Activated CD8-positive, alpha-beta memory T cell treated with anti-CD3 and anti-CD28 coated beads for 36 hours (primary cell): Measurements from ENCODE around the gene GOLGA5. TPM values are rescaled to one million over a fixed set of nuclear protein-coding genes. Genes with fewer than 3 reads are reported as not detected.
"Not testable (repeated sequence)": the region's sequence is repeated elsewhere in the genome, so short reads cannot be mapped to it uniquely, and the experiment has no call there.

Experiments
- CTCF ChIA-PET: fragments of 350-600 bp; sonication (Branson Sonifier 250); formaldehyde crosslinking; loops from one replicate; lab custom pipeline; 2021; ENCODE audit warnings: antibody characterized with exemption; lab: Charles Lee
- POLR2A ChIA-PET: fragments of 350-600 bp; sonication (Branson Sonifier 250); formaldehyde crosslinking; loops from one replicate; lab custom pipeline; 2021; ENCODE audit warnings: antibody characterized with exemption; lab: Charles Lee
- total RNA-seq, 2 experiments: library from RNA; stranded (reverse); gene quantifications; one replicate each; pipeline ENCODE4 v1.2.3, GENCODE V29; 2021

Gene GOLGA5
- total RNA-seq, 2 experiments from 2014 or later = 16.2 to 17.2 TPM

DNA sequence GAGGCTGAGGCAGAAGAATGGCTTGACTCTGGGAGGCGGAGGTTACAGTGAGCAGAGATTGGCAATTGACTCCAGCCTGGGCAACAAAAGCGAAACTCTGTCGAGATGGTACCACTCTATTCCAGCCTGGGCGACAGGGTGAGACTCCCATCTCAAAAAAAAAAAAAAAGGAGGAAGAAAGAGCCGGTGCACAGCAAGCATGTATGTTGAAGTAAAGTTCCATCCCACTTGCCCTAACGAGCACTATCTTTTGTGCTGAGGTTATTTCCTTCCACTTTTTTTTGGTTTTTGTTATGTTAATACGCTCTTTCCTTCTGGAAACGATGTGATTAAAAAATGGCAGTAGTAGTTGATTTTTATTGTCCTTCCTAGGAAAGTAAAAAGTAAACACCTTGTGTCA, 19.5 kb upstream of the GOLGA5 start:
- POLR2A ChIA-PET = no interaction called here
- CTCF ChIA-PET = interaction anchor here (0.7 kb wide), 1 partner anchor 70 kb away, joined by 4 read pairs; no protein-coding TSS in a partner anchor

DNA sequence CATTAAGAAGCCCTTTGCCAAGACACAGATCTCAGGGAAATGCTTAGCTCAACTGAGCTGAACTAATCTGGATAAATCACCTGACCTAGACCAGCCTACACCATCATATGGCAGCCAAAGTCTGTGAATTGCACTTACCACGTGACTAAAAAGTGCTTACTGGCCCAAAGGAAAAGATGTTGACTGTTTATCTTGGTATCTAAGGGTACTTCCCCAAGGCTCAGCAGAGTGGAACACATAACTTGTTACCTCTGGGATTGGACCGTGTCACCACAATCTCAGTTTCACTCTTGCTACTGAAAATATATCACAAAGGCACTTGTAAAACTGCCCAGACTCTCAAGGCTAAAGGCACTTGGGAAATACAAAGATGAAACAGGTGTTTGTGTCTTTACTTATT, 18.8 kb upstream of the GOLGA5 start:
- POLR2A ChIA-PET = not testable (repeated sequence)
- CTCF ChIA-PET = interaction anchor here (0.7 kb wide), 1 partner anchor 71 kb away, joined by 4 read pairs; no protein-coding TSS in a partner anchor

DNA sequence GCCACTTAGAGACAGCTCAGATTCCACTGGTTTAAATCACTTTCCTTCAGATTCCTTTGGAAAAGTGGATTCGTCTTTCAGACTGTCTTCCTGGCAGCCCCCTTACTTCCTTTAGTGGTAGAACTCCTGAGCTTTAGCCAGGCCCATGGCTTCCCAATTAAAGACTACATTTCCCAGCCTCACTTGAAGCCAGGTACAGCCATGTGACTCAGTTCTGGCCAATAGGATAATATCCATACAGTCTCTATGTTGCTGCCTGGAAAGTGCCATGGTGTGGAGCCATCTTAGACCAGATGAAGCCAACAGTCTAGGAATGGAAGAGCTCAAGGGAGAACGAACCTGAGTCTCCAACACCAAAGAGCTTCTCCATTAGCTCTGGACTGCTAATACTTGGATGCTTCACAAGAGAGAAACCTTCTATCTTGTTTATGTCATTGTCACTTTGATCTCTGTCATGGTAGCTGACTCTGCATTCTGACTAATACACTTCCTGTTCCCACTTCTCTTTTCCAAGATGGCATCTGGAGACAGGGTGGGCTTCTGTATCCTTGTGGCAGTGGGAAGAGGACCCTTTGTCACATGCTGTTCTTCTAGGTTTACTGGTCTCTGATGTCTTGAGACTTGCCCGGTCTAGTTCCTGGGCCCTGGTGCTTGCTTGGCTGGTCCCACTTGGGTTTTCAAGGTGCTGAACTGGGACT, 15.1 kb upstream of the GOLGA5 start:
- CTCF ChIA-PET, POLR2A ChIA-PET: not testable (repeated sequence)

DNA sequence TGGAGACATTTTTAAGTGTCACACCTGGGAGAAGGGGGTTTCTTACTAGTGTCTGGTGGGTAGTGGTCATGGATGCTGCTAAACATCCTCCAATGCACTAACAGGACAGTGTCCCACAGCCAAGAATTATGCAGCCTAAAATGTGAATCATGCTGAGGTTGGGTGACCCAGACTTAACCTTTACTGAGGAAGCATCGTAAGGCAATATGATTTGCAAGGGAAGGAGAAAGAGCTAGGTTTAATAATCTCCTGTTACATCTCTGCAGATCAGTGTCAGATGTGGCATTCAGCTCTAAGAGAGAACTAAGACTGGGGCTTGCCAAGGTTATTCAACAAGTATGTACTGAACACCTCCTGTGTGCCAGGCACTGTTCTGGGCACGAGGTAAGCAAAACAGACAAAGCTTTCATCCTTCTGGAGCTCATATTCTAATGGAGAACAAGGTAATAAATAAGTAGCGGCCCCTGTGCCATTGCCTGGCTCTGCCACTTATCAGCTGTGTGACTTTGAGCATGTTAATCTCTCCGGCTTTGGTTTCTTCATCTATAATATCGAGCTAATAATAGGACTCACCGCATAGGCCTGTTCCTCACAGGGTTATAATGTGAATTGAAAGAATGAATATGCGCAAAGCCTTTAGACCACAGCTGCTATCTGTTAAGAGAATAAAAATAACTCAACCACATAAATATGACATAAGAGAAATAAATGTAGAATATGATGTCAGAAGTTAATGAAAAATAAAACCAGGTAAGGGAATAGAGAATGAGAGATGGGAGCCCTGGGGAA, 13.5 kb upstream of the GOLGA5 start:
- CTCF ChIA-PET = no interaction called here
- POLR2A ChIA-PET = no interaction called here

DNA sequence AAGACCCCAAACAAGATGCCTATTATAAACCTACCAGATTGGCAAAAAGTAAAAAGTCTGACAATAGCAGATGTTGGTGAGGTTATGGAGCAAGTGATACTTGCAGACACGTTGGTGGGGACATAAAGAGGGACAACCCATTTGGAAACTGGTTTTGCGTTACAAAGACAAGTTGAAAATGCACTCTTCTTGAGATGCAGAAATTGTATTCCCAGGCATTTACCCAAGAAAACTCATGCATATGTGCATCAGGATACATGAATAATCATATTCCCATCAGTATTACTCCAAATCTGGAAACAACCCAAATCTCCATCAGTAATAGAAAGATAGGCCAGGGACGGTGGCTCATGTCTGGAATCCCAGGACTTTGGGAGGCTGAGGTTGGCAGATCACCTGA, 12.8 kb upstream of the GOLGA5 start:
- ChIA-PET POLR2A (no interaction called here), CTCF (interaction anchor here (1.0 kb wide), 1 partner anchor 66 kb away, joined by 3 read pairs; no protein-coding TSS in a partner anchor)

DNA sequence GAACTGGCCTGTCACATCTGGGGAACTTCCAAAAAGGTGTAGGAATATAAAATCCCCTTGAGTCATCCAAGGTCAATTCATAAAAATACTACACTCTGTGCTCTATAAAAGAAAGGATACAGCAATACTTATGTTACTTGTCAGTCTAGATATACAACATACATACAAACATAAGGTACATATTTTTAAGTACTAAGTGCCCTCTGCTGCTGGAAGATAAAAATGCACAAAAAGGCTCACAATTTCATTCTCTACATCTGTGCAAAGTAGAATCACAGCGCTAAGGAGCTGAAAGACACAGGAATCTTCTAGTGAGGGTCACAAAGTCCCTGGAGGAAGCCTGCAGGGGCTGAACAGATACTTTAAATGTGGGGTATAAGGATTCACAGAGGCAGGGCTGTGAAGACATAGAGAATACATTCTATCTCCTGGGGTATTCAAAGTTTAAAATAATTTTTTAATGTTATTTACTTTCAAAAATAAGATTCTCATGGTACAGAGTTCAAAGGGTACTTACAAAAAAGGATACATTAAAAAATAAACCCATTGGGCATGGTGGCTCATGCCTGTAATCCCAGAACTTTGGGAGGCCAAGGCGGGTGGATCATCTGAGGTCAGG, 10.2 kb upstream of the GOLGA5 start:
- CTCF ChIA-PET = interaction anchor here (0.6 to 3.5 kb wide), 5 partner anchors 12 to 71 kb away, joined by 4 to 15 read pairs (median 5); no protein-coding TSS in a partner anchor
- POLR2A ChIA-PET = no interaction called here

DNA sequence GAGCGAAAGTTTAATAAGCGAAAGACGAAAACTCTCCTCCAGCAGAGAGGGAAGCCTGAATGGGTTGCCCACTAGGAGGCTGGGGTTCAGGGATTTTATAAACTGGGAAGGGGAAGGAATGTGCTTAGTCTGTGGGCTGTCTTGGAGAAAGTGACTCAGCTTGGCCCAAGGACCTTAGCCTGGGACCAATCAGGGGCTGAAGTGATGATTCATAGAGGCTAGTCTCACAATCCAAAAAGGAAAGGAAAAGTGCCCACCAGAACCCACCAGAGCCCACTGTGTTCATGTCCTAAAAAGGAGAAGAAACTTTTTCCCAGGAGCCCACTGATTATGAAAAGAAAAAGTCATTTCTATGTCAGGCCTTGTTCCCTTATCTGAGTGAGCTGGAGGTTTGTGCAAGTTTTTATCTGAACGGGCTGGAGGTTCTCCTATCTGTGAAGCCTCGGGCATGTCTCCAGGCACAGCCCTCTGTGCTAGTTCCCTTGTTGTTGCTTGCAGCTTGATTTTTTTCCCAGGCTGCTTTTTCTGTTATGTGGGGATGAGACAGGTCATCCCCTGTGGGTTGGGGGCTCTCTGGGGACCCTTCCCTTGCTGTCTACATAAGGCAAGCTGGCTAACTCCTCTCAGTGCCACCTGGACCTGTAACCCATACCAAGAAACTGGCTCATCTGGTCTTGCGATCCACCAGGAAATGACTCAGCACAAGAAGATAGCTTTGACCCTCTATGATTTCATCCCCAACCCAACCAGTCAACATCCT, 8.3 kb upstream of the GOLGA5 start:
- ChIA-PET POLR2A (no interaction called here), CTCF (interaction anchor here (1.4 to 3.5 kb wide), 3 partner anchors 68 to 76 kb away, joined by 6 to 15 read pairs (median 6); no protein-coding TSS in a partner anchor)

DNA sequence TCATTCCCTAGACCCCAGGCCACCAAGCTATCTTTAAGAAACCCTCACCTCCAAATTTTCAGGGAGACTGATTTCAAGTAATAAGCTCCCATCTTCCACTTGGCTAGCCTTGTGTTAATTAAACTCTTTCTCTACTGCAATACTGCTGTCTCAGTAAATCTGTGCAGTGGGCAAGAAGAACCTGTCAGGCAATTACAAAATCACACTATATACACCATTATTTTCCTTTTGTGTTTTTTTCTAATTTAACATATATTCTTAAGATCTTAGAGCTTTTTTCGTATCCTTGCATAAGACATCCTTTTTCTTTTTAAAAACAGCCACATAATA, 7.7 kb upstream of the GOLGA5 start:
- CTCF ChIA-PET = interaction anchor here (1.4 to 3.5 kb wide), 3 partner anchors 69 to 77 kb away, joined by 6 to 15 read pairs (median 6); no protein-coding TSS in a partner anchor
- POLR2A ChIA-PET = no interaction called here

DNA sequence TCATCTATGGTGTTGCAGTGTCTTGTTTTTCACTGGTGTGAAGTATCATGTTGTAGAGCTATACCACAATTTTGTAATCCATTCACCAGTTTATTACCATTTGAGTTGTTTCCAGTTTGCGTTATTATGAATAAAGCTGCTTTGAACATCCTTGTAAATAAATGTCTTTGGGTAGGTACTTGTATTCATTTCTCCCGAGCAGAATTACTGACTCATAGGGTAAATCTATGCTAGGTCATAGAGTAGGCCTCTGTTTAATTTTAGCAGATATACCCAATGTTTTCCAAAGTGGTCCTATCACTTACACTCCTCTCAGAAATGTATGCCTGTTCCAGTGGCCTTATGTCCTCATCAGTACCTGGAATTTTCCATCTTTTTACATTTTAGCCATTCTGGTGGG, 6.6 kb upstream of the GOLGA5 start:
- ChIA-PET CTCF (interaction anchor here (0.6 to 1.2 kb wide), 2 partner anchors 37 to 72 kb away, joined by 3 to 4 read pairs; no protein-coding TSS in a partner anchor), POLR2A (no interaction called here)

DNA sequence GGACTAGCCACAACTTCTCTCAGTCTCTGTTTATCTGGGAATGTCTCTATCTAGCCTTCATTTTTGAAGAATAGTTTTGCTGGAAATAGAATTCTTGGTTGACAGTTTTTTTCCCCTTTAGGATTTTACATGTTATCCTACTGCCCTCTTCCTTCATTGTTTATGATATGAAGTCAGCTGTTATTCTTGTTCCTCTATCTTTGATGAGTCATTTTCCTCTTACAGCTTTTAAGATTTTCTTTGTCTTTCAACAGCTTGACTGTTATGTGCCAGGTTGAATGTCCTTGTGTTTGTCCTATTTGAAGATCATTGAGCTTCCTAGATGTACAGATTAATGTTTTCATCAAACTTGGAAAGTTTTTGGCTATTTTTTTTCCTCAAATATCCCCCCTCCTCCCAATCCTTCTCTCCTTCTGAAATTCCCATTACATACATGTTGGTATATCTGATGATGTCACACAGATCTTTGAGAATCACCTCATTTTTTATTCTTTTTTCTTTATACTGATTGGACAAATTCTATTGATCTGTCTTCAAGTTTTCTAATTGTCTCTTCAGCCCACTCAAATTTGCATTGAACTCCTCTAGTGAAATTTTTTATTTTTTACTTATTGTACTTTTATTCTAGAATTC, 4.5 kb upstream of the GOLGA5 start:
- CTCF ChIA-PET = interaction anchor here (1.0 kb wide), 1 partner anchor 74 kb away, joined by 4 read pairs; no protein-coding TSS in a partner anchor

DNA sequence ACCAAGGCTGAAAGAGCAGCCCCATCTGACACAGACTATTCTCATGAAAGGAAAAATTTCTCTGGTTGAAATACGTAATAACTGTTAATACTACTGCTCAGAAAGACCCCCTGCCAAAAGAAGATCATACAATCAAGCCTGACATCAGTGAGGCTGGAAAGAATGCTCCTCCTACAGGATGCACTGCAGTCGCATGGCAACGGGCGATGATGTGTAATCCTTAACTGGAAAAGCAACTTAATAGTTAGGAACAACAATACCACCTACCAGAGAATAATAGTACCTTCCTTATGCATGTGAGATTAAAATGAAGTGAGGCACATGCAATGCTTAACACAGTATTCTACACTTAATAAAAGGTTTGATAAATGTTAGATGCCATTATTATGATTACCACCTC, 1.2 kb upstream of the GOLGA5 start:
- ChIA-PET POLR2A (no interaction called here), CTCF (no interaction called here)

More for the DNA sequence above, 4.5 kb upstream of the GOLGA5 start:
- POLR2A ChIA-PET = no interaction called here

DNA sequence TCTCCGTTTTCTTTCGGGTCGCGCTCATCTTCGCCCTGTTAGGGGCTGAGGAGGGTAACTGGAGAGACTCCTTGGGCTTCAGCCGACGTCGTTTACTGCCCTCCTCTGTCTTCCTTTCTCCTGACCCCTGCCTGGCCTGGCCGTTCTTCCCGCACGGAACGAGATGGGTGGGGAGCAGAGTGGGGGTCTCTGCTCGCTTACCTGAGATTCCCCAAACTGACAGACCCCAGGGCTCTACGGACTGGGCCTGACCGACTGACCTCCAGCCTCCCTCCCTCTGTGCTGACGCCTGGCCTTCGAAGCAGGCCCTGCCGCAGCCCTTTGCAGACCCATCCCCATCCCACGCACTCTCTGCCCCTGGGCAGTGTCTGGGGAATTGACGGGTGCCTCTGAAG, 439 bp downstream of the GOLGA5 start:
- CTCF ChIA-PET = interaction anchor here (0.8 kb wide), 1 partner anchor 66 kb away, joined by 4 read pairs; no protein-coding TSS in a partner anchor
- POLR2A ChIA-PET = no interaction called here

DNA sequence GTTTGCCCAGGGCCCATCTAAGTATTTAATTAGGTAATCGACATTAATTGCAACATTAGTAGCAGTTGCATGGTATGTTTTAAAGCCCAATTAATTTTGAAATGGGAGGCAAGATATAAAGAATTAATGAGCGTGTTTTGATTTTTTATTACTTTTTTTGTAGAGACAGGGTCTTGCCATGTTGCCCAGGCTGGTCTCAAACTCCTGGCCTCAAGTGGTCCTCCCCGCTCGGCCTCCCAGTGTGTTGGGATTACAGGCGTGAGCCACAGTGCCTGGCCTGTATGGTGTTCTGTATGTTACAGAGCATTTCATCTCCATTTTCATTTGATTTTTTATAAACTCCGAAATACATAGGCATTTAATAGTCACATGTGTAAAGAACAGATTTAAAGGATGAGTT, 856 bp downstream of the GOLGA5 start:
- POLR2A ChIA-PET = no interaction called here
- CTCF ChIA-PET = no interaction called here

DNA sequence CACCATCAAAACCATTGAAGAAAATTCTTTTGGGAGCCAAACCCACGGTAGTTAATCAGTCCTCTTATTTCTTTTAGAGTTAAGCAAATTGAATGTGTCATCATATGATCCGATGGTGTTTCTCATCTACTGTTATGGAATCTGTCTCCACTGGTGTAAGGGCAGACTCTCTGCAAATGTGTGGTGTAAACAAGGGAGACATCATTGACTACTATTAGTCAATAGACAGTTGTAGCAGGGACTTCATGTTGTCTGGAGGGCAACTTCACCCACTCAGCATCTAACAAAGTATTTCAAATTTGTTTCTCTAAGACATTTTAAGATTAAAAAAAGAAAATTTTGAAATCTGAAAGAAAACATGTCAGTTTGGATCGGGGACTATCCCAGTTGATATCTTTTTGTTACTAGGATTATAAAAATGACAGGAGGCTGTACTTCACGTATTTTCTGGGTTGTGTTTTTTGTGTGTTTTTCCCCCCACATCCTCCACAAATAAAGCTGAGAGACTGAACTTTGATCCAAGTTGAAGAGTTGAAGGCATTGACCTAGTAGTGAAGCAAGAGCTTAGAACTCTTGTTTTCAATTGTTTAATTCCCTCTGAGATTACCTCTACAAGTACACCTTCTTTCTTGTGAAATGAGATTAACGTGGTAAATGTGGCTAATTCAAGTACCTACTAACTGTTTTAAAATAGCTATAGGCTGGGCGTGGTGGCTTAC, 4.0 kb downstream of the GOLGA5 start:
- ChIA-PET CTCF (no interaction called here), POLR2A (no interaction called here)

DNA sequence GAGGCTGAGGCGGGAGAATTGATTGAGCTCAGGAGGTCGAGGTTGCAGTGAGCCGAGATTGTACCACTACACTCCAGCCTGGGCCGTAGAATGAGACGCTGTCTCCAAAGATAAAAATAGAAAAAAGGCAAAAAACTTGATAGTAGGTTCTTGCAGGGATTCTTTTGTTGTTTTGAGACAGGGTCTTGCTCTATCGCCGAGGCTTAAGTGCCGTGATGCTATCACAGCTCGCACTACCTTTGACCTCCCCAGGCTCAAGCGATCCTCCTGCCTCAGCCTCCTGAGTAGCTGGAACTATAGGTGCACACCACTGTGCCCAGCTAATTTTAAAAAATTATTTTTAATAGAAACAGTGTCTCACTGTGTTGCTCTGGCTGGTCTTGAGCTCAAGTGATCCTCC, 4.7 kb downstream of the GOLGA5 start:
- CTCF ChIA-PET = interaction anchor here (0.6 kb wide), 2 partner anchors 224 to 689 kb away, joined by 3 to 4 read pairs; no protein-coding TSS in a partner anchor
- POLR2A ChIA-PET = no interaction called here

DNA sequence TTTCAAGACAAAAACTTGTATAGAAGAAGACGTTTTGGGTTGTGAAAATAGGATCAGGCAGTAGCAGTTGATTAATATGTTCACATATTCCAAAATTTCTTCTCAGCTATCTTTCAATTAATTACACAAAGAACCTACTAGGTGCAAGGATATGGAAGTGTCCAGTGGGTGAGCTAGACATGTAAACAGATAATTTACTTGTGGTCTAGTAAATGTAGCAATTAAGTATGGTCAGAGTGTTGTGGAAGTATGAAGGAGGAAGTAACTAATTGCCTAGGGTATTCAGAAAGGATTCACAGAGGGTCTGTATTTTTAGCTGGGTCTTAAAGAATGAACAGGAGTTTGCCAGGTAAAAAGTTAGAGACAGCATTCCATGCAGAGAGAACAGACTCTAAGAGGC, 5.9 kb downstream of the GOLGA5 start:
- CTCF ChIA-PET = interaction anchor here (0.6 kb wide), 1 partner anchor 92 kb away, joined by 7 read pairs; no protein-coding TSS in a partner anchor
- POLR2A ChIA-PET = no interaction called here

DNA sequence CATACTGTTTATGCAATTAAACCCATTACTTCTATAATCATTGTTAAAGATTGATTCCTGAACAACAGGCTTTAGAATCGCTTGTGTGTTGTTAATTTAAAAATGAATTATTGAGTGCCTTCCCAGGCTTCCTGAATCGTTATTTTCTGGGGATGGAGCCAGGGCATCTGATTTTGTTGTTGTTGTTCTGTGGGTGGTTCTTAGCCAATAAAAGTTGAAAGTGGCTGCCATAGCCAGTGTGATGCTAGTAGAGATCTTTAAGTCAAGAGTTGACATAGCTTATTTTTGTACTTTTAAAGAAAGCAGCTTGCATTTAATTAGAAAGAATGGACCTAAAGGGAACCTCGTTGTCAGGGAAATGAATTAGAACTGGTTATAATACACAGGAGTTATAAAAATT, 6.4 kb downstream of the GOLGA5 start:
- ChIA-PET POLR2A (no interaction called here), CTCF (interaction anchor here (0.6 kb wide), 1 partner anchor 92 kb away, joined by 7 read pairs; no protein-coding TSS in a partner anchor)

DNA sequence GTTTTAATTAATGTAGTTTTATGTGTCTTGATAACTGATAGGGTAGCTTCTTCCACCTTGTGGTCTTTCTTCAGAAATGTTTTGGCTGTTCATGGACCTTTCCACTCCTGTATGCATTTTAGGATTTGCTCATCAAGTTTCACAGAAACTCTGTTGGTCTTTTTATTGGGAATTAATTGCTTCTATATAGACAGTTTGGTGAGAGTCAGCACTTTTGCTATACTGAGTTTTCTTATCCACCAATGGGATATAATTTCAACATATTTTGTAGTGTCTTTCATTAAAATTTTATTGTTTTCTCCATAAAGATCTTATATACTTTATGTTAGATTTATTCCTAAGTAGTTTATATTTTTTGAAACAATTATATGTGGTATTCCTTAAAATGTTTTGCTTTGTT, 7.8 kb downstream of the GOLGA5 start:
- POLR2A ChIA-PET = no interaction called here
- CTCF ChIA-PET = no interaction called here
